GM08714 (cell line): ENCODE results near the gene BANP.
"Not testable (repeated sequence)": the region's sequence is repeated elsewhere in the genome, so short reads cannot be mapped to it uniquely, and the experiment has no call there.

ENCODE experiments used
- H3K4me3 ChIP-seq: fragments of 200-500 bp; sonication (Bioruptor generic); 2 replicates; pipeline ENCODE4 v1.5.1; 2014; ENCODE audit warnings: mild to moderate bottlenecking, low read length, inconsistent platforms
- ZNF274 ChIP-seq: IDR thresholded peaks from 2 replicates; pipeline ENCODE4 v1.6.1; 2012; ENCODE audit warnings: mild to moderate bottlenecking, low read depth, low read length

BANP gene, protein sequence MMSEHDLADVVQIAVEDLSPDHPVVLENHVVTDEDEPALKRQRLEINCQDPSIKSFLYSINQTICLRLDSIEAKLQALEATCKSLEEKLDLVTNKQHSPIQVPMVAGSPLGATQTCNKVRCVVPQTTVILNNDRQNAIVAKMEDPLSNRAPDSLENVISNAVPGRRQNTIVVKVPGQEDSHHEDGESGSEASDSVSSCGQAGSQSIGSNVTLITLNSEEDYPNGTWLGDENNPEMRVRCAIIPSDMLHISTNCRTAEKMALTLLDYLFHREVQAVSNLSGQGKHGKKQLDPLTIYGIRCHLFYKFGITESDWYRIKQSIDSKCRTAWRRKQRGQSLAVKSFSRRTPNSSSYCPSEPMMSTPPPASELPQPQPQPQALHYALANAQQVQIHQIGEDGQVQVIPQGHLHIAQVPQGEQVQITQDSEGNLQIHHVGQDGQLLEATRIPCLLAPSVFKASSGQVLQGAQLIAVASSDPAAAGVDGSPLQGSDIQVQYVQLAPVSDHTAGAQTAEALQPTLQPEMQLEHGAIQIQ

DNA sequence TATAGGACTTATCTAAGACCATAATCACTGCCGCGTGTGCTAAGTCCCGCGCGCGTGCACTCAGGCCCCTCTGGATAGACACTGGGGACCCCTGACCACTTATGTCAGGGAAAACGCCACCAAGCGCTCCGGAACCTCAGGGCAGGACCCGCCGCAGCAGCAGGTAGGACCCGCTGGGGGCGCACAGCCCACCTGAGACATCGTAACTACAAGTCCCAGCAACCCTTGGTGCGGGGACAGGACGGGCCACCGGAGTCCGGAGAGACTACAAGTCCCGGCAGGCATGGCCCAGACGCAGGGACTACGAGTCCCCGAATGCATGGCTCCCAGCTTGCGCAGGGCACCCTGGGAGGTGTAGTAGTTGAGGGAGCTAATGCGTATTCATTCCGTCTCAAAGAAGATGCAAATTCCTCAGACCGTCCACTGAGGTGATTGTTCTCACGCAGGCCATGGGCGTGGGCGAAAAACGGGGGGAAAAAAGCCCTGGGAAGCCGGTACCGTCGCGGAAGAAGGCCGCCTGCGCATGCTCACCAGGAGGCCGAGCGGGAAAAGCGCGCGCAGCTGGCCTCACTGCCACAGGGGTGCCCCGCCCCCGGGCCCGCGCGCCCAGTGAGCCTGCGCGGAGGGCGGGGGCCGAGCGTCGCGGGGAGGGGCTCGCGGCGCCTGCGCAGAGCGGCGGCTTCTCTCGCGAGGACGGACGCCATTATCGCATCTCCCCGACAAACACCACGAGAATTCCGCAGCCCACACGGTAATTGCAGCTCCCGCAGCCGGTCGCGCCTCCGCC lies at the start of gene BANP:
BANP (plus strand) TSS at position 670 of the 787 bp plus-strand sequence. CDS start 23,682 bp downstream, outside the sequence.
- peak within 1 kb of the TSS; percentile 96 for H3K4me3 ChIP-seq
- no peak for TF ChIP-seq ZNF274

GRCh38 chr16:87904963-87905362 lies 46.3 kb upstream of the BANP start:
- not testable (repeated sequence) for H3K4me3 ChIP-seq

GRCh38 chr16:87905521-87905920 lies 45.7 kb upstream of the BANP start:
- H3K4me3 ChIP-seq = not testable (repeated sequence)

DNA sequence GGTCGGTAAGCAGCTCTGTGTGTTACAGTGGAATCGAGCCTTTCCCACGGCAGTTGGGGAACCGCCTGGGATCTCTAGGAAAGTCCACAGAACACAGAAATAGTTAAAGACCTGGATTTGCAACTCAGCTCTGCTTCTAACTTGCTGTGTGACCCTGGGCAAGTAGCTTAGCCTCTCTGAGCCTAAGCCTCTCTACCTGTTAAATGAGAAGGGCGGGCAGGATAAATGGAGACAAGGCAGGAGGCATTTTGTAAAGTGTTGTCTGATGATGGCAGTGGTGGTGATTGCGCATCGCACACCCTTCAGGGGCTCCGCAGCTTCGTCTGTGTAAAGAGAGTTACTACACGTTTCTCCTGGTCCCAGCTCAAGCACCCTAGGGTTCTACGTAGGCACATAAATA lies 43.1 kb upstream of the BANP start:
- not testable (repeated sequence) for H3K4me3 ChIP-seq

DNA sequence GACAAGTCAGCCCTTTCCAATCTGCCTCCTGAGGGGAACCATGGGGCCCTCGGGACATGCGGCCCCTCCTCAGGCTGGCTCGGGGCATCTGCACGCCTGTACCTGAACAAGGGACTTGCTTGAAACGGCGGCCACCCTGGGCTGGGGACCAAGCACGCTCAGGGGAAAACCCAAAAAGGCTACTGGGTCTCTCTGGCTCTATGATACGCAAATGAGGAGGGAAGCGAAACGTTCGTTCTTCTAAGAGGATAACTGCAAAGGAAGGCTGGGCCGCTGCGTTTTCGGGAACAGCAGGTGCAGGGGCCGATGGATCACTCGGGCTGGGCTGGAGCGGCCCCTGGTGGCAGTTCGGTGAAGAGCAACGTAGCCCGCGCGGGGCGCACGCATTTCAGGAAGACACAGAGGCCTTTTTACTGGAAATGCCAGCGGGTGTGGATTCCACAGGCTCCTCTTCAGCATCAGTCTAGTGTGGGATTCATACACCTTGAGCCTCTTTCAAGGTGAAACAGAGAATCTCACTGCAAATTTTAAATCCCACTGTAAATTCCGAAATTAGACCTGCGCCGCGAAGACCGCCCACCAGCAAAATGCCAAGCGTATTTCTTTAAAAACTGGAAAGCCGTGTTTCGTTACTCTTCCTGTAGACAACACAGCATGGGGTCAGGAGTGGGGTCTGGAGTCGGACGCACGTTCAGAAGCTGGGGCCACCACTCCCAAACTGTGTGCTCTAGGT lies 41.9 kb upstream of the BANP start:
- H3K4me3 ChIP-seq = not testable (repeated sequence)

DNA sequence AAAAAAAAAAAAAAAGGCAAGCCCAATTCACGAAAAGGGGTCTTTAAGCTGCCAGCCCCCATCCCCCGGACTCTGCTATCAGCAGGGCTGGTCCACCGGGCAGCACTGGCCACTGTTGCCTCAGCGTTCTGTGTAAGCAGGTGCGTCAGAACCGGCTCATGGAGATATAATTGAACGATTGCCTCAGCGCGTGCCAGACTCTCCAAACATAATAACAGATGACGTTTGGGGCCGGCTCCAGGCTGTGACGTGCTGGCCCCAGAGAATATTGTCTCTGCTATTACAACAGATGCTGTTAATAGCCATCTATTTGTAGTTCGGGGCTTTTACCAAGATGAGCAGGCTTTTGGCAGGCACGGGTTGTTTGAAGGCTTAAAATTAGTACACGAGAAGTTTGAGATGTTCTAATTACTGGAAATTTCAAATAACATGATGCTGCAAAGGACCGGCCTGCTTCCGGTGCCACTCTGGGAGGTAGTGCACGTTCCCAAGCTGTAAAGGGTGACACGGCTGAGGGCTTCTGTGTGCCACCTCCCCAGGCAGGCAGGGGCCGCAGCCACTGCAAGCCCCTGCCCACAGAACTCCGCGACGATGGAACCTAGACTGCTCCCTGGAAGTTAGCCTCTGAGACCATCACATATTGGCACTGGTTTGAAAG lies 40.0 kb upstream of the BANP start:
- not testable (repeated sequence) for H3K4me3 ChIP-seq

- not testable (repeated sequence) for H3K4me3 ChIP-seq
These were observed 38.5 kb upstream of the BANP start for GRCh38 chr16:87912691-87913090.

- not testable (repeated sequence) for H3K4me3 ChIP-seq
These were observed 37.1 kb upstream of the BANP start for GRCh38 chr16:87914021-87914725.

DNA sequence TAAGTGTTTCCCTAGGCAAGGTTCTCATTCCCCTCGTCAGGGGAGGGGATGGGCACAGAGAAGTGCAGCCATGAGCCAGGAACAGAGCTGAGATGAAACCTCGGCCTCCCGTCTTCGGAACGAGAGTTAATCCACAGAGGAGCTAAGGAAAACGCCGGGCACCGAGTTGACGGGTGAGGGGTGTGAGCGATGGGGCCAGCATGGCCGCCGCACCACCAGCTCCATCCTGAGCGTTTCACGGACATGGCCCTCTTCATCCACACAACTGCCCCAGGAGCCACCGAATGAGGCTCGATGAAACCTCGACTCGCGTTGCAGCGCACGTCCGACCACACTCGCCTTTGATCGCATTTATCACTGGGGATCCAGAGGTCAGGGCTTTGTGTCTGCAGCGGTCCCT lies 36.4 kb upstream of the BANP start:
- no peak for TF ChIP-seq ZNF274

GRCh38 chr16:87917503-87917902 lies 33.7 kb upstream of the BANP start:
- H3K4me3 ChIP-seq = no peak overlapping the region
- TF ChIP-seq ZNF274 = no peak

More for the DNA sequence above, 36.4 kb upstream of the BANP start:
- H3K4me3 ChIP-seq = no peak overlapping the region

- no peak for TF ChIP-seq ZNF274
- no peak overlapping the region for H3K4me3 ChIP-seq
These were observed 32.9 kb upstream of the BANP start for GRCh38 chr16:87918338-87918737.

DNA sequence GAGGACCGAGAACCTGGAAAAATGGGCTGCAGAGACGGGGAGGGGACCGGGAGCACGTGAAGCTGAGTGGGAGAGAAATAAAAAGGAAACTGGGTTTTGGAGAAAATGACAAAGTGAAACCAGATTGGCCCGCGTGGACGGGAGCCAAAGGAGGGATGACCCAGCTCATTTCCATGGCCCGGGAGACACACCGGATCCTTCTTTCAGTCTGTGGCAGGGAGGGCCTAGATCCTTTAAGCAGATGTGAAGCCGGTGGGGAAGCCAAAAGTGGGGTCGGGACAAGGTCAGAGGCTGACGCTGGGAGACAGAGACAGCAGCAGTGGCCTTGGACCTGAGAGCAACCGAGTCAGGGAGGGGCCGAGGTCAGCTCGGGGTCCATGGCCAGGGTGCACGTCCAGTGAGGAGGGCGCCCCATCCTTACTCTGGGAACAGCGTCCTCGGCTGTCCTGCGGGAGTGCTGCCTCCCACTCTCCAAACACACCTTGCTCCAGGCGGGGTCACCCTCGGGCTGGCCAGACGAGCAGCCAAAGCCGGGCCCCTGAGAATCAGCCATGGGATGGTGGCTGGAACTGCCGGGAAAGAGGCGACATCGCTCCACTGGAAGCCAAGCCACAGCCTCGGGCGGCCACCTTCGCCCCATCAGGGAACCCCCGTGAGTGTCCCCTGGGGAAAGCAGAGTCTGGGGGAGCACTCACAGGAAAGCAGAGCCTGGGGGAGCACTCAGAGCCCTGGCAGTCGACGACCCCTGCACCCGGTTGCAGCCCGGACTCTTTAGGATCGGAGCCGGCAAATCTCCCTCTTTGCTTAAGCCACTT lies 32.2 kb upstream of the BANP start:
- TF ChIP-seq ZNF274 = no peak
- no peak overlapping the region for H3K4me3 ChIP-seq

GRCh38 chr16:87919681-87919994 lies 31.6 kb upstream of the BANP start:
- H3K4me3 ChIP-seq = no peak overlapping the region
- TF ChIP-seq ZNF274 = no peak
